IPS-11a (cell line): ENCODE measurements around the gene DNM1.
"Not testable (repeated sequence)": the region's sequence is repeated elsewhere in the genome, so short reads cannot be mapped to it uniquely, and the experiment has no call there.

Experiments used
- H3K4me3 ChIP-seq: one replicate; pipeline ENCODE4 v1.5.1; 2013; ENCODE audit warnings: low read depth, low read length, control low read depth

Gene DNM1

DNA sequence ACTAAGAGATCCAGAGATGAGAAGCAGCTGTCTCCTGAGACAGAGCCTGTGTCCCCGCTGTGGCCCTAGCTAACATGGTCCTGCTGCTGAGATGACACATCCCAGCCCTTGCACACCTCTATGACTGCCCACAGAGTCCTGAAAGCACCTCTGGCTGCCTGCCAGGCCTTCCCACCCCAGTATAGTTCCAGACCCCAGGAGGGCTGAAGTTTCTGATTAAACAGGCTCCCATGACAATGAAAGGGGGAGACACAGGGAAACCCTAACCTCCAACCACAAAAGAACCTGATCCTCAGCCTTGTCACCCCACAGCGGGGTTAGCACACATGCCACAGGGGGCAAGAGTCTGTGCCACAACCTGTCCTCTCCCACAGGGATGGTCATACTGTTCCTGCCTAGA lies 27.5 kb upstream of the DNM1 start:
- no peak overlapping the region for H3K4me3 ChIP-seq

- H3K4me3 ChIP-seq: no peak overlapping the region
These were observed 24.3 kb upstream of the DNM1 start for GRCh38 chr9:128178806-128179431.

DNA sequence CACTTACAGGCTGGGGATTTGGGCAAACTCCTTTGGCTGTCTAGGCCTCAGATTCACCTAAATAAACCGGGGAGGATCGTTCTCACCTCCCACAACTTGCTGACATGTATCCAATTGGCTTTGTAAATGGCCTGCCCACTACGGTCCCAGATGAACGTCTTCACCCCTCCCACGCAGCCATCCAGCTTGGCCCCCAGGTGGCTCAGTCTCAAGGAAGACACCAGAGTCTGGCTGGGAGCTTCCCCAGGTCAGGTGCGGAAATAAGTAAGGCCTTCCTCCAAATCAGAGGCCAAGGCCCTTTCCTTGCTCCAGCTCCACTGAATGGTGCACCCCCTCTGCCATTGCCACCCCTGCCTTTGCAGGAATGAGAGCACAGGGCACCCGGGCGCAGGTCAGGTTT lies 23.2 kb upstream of the DNM1 start:
- H3K4me3 ChIP-seq: no peak overlapping the region

- H3K4me3 ChIP-seq: no peak overlapping the region
These were observed 22.7 kb upstream of the DNM1 start for GRCh38 chr9:128180447-128180846.

DNA sequence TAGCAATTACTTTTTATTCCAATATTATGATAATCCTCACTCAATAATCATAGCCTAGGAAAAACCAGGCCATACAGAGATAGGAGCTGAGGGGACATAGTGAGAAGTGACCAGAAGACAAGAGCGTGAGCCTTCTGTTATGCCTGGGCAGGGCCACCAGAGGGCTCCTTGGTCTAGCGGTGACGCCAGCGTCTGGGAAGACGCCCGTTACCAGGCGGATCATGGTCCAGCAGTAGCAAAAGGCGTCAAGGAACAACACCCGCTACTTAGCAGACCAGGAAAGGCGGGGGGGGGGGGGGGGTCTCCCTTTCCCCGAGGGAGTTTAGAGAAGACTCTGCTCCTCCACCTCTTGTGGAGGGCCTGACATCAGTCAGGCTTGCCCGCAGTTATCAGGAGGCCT lies 21.7 kb upstream of the DNM1 start:
- H3K4me3 ChIP-seq: not testable (repeated sequence)

DNA sequence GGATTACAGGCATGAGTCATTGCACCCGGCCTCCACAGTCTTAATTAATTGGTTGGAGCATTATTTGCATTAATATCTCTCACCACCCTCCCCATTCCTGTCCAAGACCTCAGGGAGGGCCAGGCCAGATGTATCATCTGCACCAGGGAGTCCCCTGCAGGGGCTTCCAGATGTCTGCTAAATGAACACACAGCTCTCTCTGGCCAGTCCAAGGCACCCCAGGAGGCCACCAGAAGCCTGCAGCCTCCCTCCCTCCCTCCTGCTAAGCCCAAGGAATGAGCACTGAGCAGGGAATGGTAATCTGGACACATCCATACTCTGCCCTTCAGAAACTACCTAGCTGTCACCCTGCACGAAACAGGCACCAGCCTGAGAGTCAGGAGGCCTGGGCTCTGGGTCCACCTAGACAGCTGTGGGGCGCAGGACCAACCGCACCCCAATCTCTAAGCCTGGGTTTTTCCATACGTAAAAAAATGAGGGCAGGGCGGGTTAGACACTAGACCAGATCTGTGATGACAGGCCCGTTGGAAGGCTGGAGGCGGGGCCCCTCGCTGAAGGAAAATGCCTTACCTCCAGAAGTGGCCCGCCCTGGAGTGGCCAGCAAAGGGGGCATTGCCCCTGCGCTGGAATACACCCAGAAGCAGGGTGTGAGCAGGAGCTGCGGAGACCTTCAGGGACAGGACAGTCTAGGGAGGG lies 20.1 kb upstream of the DNM1 start:
- no peak overlapping the region for H3K4me3 ChIP-seq

DNA sequence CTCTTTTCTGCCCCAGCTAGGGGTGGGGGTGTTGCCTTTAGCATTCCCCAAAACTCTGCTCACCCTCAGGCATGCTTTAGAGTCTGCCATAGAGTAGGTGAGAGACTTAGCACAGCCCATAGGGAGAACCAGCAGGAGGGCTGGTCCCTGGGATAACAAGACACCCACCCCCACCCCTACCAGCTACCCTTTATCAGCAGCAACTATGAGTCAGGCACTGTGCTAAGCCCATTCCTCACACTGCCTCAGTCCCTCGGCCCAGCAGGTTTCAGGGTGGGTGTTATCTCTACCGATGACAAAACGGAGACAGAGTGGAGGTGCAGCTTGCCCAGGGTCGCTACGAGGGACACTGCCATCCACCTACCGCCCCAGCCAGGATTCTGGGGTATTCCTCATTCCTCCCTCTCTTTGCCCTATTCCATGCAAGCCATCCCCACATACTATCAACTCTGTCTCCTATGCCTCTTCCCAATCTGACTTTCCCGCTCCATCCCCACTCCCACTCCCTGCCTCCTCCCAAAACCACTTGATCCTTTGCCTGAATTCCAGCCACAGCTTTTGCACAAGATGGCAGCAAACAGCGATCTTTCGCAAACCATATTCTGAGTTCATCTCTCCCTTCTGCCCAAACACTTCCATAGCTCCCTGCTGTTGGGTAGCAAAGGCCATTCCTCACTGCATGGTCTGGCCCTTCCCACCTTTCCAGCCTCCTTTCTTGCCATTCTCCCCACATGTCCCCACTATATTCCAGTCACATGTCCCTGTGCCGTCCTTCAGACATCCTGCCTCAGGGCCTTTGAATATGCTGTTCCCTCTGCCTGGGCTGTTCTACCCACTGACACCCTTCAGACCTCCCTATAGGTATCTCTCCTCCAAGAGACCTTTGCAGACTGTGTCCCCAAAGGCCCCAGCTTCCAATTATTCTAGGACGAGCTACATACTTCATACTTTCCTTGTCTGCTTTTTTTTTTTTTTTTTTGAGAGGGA lies 16.9 kb upstream of the DNM1 start:
- no peak overlapping the region for H3K4me3 ChIP-seq

DNA sequence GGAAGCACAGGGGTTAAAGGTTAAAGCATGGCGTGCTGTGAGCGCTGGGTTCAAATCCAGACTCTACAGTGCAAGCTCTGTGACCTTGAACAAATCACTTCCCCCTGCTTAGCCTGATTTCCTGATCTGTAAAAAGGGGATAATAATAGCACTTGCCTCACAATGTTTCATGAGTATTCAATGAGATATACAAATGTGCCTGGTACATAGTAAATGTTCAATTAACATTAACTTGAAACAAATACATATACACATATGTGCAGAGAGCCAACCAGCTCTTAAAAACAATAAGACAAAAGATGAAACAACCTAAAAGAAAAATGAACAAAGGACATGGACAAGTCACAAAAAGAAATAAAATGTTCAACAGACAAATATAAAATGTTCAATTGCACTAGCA lies 15.8 kb upstream of the DNM1 start:
- no peak overlapping the region for H3K4me3 ChIP-seq

DNA sequence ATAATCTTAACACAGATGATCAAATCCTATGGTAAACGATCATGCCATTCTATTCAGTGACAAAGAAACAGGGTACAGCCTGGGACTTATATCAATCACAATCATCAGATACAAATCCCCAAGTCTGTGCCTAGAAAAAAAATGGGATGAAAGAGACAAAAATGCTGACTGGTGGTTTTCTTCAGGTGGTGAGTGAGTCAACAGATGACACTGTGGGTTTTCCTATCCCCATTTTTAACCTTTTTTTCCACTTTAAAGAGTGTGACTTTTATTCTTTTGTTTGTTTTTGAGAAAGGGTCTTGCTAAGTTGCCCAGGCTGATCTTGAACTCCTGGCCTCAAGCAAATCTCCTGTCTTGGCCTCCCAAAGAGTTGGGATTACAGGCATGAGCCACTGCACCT lies 15.0 kb upstream of the DNM1 start:
- H3K4me3 ChIP-seq: no peak overlapping the region

DNA sequence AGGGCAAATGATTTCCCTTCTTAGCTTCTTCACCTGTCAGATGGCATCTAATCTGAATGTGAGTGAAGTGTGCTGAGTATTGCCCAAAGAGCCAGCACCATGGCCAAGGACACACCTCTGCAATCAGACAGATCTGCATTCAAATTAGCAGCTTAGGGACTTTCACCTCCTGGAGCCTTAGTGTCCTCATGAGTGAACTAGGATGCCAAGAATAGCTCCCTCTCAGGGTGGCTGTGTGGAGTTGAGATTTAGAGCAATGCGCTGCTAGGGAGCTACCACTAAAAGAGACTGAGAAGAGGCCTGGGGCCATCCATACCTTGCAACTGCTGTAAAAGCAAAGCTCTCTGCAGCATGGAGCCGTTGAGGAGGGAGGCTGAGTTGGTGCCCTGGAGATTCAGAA lies 13.2 kb upstream of the DNM1 start:
- H3K4me3 ChIP-seq: no peak overlapping the region

GRCh38 chr9:128190516-128191405 lies 12.4 kb upstream of the DNM1 start:
- H3K4me3 ChIP-seq: peak overlapping the region; percentile 71

- H3K4me3 ChIP-seq: peak within 1 kb of the TSS; percentile 71
These were observed 11.7 kb upstream of the DNM1 start, which contains the start of gene CIZ1 for GRCh38 chr9:128191406-128192046. Gene CIZ1, minus strand, starts transcription at chr9:128191572. Its CDS starts 715 bp downstream, at chr9:128190857.

DNA sequence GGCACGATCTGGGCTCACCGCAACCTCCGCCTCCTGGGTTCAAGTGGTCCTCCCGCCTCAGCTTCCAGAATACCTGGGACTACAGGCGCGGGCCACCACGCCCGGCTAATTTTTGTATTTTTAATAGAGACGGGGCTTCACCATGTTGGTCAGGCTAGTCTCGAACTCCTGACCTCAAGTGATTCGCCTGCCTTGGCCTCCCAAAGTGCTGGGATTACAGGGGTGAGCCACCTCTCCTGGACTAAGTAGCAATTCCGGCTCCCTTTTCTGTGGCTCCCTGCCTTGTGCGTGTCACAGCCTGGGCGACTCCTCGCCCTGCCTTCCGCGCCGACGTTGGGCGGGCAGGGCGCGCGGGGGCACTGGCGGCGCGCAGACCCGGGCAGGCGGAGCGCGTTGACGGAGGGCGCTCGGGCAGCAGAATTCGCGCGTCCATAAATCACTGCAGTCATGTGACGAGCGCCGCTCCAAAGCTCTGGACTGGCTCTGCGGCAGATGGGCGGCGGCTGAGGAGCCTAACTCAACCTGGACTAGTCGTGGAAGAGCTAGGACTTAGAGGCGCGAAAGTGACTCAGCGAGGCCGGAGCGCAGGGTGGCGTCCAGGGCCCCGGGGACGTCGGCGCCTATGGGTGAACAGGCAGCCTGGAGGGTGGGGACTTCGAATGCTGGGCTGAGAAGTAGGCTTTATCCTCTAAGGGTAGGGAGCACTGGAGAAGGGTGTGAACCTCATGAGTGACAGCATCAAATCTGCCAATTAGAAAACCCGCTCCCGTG lies 10.4 kb upstream of the DNM1 start:
- no peak overlapping the region for H3K4me3 ChIP-seq

- no peak overlapping the region for H3K4me3 ChIP-seq
These were observed 9.6 kb upstream of the DNM1 start for GRCh38 chr9:128193469-128194096.

GRCh38 chr9:128201441-128202369 lies 1.5 kb upstream of the DNM1 start:
- H3K4me3 ChIP-seq: no peak overlapping the region

DNA sequence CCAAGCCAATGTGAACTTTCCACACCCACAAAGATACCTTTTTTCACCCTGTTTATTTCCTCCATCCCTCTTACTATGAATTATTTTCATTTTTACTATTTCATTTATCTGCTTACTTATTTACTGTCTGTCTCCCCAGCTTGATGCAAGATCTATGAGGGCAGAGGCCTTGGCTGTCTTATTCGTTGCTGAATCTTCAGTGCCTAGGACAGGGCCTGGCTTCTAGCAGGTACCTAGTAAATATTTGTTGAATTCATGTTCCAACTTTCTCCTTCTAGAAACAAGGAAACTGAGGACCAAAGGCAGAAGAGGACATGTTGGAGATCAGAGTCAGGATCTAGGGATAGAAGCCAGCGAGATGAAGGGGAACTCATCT lies 543 bp upstream of the DNM1 start:
- no peak overlapping the region for H3K4me3 ChIP-seq

- H3K4me3 ChIP-seq: peak overlapping the region; percentile 69
These were observed 750 bp downstream of the DNM1 start for GRCh38 chr9:128203707-128204551.
